ENCODE measurements around the gene E2F2. TPM values are rescaled to one million over a fixed set of nuclear protein-coding genes. Genes with fewer than 3 reads are reported as not detected.

E2F2 gene, protein sequence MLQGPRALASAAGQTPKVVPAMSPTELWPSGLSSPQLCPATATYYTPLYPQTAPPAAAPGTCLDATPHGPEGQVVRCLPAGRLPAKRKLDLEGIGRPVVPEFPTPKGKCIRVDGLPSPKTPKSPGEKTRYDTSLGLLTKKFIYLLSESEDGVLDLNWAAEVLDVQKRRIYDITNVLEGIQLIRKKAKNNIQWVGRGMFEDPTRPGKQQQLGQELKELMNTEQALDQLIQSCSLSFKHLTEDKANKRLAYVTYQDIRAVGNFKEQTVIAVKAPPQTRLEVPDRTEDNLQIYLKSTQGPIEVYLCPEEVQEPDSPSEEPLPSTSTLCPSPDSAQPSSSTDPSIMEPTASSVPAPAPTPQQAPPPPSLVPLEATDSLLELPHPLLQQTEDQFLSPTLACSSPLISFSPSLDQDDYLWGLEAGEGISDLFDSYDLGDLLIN
- 0.33 and 0.43 TPM in 2 replicates for total RNA-seq

DNA sequence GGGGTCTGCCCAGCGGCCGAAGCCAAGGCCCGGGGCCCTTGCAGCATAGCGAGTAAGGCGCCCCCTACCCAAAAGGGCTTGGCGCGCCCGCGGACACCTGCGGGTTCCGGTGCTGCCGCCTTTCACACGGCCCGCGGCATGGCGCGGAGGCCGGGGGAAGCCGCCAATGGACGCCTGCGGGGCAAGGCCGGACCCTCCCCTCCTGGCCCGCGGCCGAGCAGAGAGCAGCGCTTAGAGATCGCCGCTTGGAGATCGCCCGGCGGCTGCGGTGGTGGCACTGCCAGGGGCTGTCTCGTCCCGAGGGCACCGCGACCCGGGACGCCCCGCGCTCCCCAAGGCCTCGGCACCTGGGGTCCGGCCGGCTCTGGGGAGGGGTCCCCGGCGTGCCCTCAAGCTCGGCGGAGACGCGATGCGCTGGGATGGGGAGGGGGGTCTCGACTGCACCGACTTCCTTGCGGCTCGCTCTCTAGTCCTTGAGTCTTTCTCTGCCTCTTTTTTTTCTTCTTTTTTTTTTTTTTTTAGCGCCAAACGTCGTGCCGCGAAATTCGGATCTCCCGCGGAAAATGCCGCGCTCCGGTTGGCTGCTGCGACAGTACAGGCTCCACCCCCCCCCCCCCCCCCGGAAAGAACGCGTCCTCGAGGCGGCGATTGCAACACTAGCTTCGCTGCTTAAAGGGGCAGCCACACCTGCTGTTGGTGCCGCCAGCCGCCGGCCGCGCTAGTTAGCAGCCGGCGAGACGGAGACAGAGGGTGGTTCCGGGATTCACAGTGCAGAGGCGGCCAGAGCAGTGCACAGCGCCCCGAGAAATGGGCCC, at the start of gene E2F2:
E2F2 (minus strand) TSS at position 487 of the 815 bp plus-strand sequence; CDS start at position 47, 440 bp downstream.

DNA sequence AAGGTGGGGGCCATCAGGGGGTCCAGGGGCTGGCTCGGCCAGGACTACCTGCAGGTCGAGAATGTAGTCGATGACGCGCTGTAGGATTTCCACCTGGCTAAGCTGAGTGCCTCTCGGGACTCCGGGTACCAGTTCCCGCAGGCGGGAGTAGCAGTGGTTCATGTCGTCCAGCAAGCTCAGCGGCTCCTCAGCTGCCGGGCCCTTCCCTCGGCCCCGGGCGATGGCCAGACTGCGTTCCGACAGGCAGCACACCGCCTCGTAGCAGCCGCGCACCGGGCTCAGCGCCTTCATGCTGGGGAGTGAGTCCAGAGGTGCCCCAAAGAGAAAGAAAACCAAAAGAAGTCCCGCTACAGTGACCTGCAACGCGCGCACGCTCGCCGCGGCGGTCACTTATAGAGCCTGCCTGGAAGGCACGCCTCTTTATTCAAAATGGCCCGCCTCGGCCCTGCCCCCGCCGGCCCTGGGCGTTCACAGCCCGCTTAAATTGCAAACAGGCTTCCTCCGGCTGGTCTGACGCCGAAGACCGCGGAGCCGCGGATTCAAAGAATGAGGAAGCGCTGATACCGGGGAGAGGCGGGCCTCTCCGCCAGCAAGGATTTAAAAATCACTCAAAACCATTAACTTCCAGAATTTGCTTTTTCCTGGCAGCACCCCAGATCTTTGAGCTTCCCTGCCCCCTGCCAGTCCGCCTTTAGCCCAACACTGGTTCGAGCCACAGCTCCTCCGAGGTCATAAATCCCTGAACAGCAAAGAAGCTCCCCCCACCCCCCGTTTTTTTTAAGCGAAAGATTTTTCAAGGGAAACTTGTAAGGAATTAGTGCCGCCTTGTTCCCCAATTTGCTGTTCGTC, 28.3 kb upstream of the E2F2 start, which contains the start of gene ID3:
ID3 (minus strand) TSS at position 366 of the 849 bp plus-strand sequence; CDS start at position 291, 75 bp downstream.

DNA sequence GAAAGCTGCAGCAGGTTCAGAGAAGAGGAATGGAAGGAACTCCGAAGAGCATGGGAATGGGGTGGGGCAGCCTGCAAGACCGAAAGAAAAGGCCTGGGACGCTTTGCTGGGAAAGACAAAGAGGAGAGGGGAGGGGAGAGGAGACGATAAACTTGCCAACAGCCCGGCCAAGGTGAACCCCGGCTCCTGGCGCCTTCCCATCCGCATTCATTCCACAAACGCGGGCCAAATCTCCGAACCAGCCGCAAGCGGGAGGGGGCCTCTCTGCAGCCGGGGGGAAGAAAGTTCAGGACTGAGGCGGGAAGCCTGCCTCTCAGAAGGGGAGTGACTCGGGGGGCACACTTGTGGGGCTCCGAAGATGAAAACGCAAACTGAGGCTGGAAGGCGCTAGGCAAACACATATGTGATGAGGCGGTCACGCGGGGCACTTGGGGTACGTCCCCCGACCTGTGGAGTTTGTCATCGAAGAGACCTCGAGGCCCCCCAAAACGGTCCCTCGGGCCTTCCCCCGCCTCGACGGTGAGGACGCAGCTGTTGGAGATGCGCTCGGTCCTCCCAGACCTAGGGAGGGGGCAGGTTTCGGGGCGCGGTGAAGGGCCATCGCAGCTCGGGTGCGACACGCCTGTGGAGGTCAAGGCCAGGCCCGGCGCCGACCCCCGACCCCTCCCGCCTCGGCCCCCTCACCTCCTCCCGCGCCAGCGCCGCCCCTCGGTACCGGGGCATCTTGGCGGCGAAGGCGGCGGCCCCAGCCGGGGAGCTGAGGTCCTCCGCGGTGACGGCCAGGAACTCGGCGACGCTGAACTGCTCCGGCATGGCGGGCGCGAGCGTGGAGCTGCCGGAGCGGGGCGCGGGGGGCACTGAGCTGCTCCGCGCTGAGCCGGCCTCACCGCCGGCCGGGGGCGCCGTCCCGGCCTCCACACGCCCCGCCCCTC, 47.4 kb downstream of the E2F2 start, which contains the start of gene ASAP3:
ASAP3 (minus strand) TSS at position 859 of the 932 bp plus-strand sequence; CDS start at position 813, 46 bp downstream.

Other genes with a start within 250 kb of the E2F2 start
- gene HNRNPR, start 186.9 kb downstream of the E2F2 start, total RNA-seq = 65.2 and 92.7 TPM in 2 replicates
- 15.2 and 17.4 TPM in 2 replicates for gene ZNF436, start 161.4 kb downstream of the E2F2 start, total RNA-seq
- gene TCEA3, start 106.5 kb downstream of the E2F2 start, total RNA-seq = 0.22 and 0.34 TPM in 2 replicates
- 4.0 and 5.7 TPM in 2 replicates for gene ASAP3, start 47.1 kb downstream of the E2F2 start, total RNA-seq
- gene ID3, start 28.3 kb upstream of the E2F2 start, total RNA-seq = 530 and 718 TPM in 2 replicates
- gene RPL11, start 160.6 kb upstream of the E2F2 start, total RNA-seq = 1,631 and 1,774 TPM in 2 replicates
- gene ELOA, start 212.2 kb upstream of the E2F2 start, total RNA-seq = 21.9 and 22.7 TPM in 2 replicates
- 31.3 and 49.8 TPM in 2 replicates for gene PITHD1, start 247.2 kb upstream of the E2F2 start, total RNA-seq